GM19099 (cell line): ENCODE data around the gene PAK6.
A peak's percentile ranks its signal among the peaks of the same experiment; 100 is the strongest.

Experiments
- POLR2A ChIP-seq: IDR thresholded peaks from 3 replicates; pipeline ENCODE4 v1.6.1; 2011; ENCODE audit warnings: low read depth; ENCODE audit not compliant: insufficient read length; ENCODE audit errors: extremely low read depth

PAK6 gene

DNA sequence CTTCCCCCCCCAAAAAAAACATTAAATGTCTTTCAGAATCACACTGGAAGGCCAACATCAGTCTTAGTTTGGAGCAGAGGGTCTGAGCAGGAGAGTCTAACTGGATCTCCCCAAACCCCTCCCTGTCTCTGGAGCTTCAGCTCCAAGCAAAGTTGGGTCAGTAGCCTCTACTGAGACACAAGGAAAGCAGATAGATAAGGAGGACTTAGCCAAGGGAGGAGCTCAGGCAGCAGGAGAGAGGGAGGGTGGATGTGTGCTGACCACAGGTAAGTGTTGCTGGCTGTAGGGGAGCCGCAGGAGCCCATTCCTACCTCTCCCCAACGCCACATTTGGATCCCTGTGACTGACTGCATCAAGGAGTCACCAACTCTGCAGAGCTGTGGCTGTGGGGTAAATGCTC, 61.9 kb downstream of the PAK6 start:
- TF ChIP-seq POLR2A, result no peak

DNA sequence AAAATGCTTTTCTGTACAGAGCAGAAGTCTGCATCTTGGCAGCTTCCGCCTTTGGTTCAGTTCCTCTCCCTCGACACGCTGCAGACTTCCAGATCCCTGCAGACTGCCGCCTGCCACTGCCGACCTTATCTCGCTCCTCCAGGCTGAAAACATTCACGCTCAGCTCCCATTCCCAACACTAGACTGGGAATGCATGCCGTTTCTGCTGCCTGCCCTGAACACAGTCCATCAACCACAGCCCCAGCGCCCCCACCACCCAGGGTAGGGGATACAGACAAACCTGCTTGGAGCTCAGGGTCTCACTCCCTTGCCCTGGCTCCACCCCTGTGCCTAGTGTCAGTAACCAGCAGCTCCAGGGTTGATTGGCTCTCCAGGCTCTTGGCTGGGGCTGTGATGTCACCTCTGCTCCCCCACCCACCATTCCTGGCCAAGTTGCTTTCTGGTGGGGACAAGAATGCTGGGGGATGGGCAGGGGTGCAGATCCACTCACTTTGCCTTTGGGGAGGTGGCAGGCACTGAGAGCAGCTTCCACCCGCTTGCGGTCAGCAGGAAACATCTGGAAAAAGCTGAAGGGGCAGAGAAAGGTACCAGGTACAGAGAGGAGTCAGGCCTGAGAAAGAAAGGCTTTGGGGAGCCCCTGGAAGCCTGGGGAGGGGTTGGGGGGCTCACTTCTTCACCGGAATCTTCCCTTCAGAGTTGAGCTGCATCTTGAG, 62.8 kb downstream of the PAK6 start:
- no peak for TF ChIP-seq POLR2A

DNA sequence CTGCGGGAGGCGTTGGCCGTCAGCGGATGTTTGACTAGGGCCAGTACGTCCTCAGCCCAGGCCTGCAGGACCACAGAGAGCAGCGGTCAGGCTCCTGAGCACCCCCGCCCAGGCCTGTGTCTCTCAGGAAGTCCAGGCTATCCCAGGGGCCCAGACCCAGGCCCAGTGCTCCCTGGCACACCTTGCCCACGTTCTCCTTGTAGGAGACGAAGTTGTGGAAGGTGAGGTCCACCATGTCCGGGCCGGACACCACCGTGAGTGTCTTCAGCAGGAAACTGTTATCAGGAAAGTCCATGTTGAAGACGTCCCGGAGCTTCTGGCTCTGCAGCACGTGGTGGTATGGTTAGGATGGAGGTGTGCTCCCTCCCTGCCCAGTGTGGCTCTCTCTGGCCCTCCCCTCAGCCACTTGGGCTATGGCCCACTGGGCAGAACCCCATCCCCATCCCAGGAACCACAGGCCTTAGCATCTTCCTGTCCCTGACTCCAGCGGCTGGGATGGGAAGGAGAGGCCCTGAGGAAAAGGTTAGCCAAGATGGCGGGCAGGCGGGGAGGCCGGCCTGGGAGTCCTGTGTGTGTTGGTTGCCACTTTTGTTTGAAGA, 63.5 kb downstream of the PAK6 start:
- TF ChIP-seq POLR2A, result no peak

DNA sequence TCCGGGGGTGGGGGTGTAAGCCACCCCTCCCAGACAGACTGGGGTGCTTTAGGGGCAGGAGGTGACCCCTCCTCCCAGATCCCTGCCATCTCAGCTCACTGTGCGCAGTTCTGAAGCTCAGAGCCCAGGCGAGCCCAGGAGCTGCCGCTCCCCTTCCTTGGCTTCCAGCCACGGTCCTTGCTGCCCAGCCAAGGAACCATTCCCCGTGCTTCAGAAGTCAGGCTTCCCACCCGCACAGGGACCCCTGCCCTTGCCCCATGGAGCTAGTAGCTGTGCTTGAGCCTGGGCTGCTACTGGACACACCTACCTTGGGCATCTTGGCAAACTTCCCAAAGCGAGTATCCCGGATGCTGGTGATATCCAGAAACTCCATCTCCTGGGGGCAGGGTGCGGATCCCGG, 64.1 kb downstream of the PAK6 start:
- TF ChIP-seq POLR2A, result no peak

DNA sequence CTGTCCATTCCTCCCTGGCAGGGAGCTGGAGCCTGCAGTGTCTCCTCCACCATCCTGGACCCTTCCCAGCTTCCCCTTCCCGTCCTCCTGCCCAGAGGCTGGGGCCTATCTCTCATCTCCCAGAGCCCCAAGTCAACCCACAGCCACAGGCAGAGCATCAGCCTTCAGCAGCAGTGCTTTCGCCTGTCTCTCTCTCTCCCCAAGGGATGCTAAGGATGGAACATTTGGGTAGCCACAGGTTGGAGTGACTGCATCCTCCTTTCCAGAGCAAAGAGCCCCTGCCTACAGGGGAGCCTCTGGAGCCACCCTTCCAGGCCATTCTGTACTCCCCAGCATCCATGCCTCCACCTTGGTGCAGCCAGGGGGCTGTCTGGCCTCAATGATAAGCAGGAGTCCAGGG, 64.7 kb downstream of the PAK6 start:
- TF ChIP-seq POLR2A, result no peak

DNA sequence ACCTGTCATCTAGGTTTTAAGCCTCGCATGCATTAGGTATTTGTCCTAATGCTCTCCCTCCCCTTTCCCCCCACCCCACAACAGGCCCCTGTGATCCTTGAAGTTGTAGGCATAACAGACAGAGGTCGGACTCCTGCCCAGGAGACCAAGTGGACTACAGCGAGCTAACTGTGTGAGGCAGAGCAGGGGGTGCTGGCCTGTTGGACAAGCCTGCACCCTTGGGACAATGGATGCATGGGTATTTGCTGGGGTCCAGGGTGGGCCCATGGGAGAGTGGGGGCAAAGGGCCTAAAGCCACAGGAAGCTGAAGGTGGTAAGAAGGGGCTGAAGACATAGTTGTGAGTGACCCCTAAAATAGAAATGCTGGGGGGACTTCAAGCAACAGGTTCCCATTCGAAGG, 66.4 kb downstream of the PAK6 start:
- no peak for TF ChIP-seq POLR2A

DNA sequence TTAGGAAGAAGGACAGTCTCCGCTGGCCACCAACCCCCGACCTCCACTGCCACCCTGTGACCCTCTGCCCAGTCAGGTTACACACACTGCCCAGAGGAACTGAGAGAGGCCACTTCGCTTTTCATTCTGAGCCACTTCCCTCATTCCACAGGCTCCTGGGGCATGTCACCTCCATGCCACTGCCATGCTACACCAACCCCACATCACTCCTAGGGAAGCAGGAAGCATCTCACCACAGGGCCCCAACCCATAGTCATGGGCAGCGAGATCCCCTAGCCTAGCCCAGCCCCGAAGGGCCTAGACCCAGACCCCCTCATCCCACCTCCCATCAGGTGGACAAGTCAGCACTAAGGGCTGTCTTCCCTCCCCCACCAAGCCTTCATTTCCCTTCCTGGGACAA, 67.5 kb downstream of the PAK6 start:
- TF ChIP-seq POLR2A, result no peak

DNA sequence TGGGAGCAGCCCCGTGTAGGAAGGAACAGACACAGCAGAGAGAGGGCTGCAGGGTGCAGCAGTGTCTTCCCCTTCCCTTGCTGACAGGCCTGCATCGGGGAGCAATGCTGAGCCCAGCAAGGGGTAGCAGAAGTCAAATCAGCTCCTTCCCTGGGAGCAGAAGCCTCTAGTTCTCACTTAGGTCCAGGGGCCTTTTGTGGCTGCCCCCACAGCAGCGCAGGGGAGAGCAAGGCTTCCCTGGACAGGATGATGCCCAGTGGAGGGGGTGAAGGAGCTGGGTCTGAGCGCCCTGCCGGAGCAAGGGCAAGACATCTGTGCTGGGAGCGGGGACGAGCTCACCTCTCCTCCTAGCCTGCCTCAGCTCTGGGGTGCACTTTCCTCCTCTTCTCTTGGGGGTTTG, 68.0 kb downstream of the PAK6 start:
- TF ChIP-seq POLR2A, result no peak

DNA sequence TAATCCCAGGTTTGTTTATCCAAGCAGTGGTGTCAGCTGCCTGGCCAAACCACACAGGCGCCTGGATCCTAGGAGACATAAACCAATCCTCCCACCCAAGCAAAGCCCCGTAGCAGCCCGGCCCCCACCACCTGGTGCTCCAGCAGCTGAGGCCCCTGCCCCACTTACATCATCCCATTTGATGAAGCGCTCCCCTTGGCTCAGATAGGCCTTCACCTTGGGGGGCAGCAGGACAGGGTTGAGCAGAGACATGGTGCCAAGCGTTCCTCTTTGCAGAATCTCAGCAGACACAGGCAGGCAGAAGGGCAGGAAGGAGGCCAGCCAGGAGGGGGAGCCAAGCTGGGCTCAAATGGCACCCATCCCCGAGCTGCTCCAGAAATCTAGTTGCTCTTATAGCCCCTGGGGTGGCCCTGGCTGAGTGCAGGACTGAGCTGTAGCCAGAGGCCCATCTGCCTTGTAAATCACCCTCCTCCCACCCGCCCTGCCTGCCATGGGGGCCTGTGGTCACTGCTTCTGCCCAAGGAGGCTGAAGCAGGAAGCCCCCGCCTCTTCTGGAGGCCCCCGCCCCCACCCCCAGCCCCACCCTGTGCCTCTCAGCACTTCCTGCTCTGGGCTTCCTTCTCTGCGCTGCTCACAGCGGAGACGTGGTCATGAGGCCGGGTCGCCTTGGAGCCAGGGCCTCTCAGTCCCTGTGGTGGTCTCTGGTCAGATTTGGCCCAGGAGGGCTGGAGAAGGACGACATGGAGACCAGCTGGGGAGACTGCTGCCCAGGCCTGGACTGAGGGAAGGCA, 68.8 kb downstream of the PAK6 start, which contains the start of gene PLCB2:
PLCB2 (minus strand) TSS at position 515 of the 791 bp plus-strand sequence; CDS start at position 252, 263 bp downstream.
- TF ChIP-seq POLR2A, result peak; percentile 70

DNA sequence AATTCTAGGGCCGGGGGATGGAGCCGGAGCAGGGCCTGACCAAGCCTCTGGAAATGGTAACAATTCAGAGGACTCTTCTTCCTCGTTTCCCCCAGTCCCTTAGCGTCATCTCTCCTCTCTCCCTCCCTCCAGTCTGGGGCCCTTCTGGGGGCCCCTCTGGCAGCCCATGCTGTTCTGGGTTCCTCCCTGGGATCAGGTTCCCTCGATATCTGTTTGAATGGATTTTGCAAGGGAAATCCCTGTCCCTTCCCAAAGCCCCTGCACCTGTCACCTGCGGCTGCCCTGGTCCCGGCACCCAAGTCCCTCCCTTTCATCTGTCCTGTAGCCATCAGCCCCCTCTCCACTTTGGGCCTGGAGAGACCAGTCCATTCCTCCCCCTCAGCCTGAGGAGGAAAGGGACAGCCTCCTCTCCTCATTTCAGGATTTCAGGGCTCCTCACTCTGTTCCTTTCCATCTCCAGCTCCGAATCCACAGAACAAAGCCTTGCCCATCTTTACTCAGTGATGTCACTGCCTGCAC, 70.5 kb downstream of the PAK6 start:
- no peak for TF ChIP-seq POLR2A

DNA sequence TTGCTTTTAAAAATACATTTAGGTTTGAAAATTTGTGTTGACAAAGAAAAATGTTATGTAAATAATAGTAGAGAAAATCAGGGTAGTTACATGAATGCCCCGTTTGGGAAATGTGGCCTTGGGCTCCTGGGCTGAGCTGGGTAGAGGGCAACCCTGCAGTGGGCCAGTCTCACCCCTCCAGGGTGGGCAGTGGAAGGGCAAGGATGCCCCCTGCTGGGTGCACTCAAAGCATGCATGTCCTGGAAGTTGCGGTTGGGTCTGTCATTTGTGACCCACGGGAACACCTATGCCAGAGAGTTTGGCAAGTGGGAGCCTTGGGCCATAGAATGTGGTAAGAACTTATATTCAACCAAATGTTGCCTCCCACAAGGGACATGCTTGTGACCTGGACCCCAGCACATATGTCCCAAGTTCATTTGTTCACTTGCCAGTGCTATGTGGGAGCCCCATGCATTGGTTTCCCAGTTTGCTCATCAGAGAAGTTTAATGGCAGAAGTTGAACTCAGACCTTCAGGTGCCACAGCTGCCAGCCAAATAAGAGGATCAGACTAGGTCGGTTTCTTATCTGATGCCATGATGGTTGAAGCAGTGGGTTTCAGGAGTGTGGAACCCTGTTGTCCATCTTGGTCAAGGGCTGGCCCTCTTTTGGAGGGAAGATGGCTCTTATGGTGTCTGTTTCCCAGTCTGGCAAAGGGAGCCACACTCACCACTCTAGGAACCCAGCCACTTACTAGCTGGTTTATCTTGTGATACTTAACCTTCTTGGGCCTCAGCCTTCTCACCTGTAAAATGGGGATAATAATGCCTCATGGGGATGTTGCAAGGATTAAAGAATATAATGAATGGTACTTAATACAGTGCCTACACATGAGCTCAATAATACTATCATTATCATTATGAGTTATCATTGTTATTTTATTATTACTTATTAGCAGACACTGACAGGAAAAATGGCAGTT, 71.4 kb downstream of the PAK6 start:
- no peak for TF ChIP-seq POLR2A

DNA sequence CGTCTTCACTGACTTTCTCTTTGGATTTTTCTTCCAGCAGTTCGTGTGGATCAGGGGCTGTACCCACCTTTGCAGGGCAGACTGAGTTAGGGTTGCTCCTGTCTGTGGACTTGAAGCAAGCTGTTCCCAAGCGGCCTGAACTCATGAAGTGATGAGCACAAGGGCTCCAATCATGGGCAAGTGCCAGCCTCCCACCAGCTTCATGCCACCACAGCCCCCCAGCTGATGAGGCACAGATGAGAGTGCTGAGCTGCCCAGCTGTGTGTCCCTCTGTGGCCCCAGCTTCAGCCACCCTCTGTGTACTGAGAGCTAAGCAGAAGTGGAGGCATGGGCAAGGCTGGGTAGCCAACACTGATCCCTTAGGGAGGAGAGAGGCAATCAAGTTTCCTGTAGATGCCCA, 72.1 kb downstream of the PAK6 start:
- no peak for TF ChIP-seq POLR2A

DNA sequence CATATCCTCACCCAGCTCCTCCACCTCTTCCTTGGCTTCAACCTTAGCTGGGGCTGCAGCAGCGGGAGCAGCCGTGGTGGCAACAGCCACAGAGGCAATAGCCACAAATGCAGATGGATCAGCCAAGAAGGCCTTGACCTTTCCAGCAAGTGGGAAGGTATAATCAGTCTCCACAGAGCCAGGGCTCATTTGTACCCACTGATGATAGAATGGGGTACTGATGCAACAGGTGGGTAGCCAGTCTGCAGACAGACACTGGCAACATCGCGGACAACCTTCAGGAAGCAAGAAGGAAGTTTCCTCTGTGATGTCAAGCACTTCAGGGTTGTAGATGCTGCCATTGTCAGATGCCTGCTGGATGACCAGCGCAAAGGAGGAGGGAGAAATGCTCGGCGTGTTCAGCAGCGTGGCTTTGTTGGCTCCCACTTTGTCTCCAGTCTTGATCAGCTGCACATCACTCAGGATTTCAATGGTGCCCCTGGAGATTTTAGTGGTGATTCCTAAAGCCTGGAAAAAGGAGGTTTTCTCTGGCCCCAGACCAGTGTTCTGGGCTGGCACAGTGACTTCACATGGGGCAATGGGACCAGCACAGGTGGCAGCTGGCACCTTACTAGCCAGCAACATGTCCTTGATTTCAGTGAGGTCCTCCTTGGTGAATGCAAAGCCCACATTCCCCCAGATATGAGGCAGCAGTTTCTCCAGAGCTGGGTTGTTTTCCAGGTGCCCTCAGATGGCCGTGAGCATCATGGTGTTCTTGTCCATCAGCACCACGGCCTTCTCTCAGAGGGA, 73.7 kb downstream of the PAK6 start:
- no peak for TF ChIP-seq POLR2A
